Measurements from ENCODE around the gene NUP188.
A peak's percentile ranks its signal among the peaks of the same experiment; 100 is the strongest.
"Not testable (repeated sequence)": the region's sequence is repeated elsewhere in the genome, so short reads cannot be mapped to it uniquely, and the experiment has no call there.

The NUP188 gene

DNA sequence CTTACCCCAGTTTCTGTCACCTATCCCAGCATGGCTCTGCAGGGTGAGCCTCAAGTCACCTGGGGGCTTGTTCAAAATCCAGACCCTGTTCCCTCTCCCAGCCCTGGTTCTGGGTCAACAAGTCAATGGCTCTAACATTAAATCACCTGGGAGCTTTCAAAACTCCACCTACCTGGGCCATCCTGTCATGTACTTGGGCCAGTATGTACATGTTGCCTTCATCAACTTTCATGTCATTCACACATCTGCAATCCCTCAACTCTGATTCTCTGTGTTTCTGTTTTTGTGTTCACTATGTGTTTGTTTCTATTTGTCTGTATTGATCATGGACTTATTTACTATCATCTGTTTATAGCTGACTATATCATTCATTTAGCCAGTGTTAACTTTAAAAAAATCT is 82.7 kb downstream of the NUP188 start:
- DNase-seq = no peak

DNA sequence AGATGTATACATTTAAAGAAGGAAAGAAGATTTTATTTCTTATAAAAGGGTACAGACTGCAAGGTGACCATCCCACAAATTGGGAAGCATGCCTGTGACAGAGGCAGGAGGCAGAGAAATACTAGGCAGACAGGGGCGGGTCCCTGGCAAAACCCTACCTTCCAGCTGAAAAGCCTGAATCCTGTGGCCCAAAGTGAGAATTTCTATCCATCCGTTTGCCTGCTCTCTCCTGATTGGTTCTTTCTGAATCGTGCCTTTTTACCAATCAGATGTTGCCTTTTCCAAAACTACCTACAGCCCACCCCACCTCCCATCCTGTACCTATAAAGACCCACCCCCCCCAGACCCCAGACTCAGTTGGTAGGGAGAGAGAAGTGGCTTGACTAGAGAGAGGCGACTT is 84.0 kb downstream of the NUP188 start:
- no peak for DNase-seq

DNA sequence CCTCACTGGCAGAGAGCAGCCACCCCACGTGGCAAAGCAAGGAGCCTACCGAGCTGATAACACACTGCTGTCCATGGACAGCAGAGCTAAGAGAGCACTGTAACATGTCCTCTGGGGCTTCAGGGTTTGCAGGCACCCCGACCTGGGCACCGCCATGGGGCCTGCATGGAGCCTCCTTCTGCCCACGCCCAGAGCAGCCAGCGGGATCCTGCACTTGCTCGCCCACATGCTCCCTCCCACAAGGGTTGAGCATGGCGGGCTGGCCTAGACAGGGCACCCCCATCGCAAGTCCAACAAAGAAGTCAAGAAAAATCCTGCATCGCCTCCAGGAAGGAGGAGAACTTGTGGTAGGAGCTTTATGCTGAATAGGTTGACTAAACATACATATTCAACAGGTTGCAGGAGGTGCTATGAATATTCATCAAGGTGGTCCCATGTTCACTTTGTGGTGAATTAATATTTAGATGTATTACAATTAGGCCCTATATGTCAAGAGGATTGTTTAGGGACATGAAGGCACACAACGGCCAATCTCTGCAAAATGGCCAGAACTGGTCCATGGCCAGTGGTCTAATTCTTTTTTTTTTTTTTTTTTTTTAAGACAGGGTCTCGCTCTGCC is 85.2 kb downstream of the NUP188 start:
- no peak for DNase-seq

DNA sequence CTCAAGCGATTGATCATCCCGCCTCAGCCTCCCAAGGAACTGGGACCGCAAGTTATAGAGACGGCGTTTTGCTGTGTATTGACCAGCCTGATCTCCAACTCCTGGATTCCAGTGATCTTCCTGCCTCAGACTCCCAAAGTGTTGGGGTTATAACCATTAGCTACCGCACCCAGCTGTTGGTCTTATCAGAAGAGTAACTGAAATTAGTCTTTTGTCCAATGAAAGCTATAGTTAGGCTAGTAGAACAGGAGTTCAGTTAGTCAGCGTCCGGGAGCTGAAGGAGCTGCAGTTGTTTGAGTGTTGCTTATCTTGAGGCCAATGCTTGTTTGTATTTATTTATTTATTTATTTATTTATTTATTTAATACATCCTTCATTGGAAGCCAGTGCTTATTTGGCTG is 85.7 kb downstream of the NUP188 start:
- no peak for DNase-seq

DNA sequence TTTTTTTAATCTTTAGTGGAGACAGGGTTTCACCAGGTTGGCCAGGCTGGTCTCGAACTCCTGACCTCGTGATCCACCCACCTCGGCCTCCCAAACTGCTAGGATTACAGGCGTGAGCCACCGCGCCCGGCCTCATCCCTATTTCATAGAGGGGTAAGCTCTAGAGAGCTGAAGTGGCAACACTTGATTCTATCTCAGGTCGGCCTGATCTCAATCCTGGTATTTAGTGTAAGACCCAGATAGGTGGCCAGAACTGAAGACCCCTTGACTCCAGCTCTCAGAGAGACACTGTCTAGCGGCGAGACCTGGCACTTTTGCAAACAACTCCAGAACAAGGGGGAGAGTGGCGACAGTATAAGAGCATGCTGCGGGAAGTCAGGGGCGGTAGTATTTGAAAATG is 88.3 kb downstream of the NUP188 start:
- DNase-seq = not testable (repeated sequence)

DNA sequence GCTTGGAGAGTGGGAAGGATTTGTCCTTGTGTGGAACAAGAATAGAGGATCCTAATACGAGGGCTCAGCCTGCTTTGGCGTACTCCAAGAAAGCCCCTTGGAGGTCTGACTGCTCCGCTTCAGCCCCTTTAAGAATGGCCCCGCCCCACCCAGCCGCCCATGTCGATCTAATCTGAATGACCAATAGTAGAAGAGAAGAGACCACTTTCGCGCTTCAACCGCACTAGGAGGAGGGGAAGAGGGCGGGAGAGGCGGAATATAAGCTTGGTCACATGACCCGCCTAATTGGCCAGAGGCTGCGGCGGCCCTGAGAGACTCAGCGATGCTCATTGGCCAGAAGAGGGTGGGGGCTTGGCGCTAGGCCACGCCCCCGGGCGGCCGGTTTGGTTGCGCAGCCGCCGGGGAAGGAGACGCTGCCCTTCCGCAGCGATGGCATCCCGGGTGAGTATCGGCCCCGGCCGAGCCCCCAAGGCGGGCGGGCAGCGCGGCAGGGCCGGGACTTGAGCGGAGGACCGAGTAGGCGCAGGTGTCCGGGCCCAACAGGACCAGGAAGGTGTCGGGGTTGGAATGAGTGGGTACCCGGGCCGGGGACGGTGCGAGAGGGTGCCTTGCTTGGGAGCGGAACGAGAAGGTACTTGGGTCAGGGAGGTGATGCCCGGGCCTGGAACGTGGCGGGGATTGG is 88.9 kb downstream of the NUP188 start, which contains the start of gene MIGA2:
Gene MIGA2 (plus strand): TSS at position 386 of the 682 bp plus-strand sequence. CDS start 3,969 bp downstream, outside the sequence.
- DNase-seq = peak; percentile 98

DNA sequence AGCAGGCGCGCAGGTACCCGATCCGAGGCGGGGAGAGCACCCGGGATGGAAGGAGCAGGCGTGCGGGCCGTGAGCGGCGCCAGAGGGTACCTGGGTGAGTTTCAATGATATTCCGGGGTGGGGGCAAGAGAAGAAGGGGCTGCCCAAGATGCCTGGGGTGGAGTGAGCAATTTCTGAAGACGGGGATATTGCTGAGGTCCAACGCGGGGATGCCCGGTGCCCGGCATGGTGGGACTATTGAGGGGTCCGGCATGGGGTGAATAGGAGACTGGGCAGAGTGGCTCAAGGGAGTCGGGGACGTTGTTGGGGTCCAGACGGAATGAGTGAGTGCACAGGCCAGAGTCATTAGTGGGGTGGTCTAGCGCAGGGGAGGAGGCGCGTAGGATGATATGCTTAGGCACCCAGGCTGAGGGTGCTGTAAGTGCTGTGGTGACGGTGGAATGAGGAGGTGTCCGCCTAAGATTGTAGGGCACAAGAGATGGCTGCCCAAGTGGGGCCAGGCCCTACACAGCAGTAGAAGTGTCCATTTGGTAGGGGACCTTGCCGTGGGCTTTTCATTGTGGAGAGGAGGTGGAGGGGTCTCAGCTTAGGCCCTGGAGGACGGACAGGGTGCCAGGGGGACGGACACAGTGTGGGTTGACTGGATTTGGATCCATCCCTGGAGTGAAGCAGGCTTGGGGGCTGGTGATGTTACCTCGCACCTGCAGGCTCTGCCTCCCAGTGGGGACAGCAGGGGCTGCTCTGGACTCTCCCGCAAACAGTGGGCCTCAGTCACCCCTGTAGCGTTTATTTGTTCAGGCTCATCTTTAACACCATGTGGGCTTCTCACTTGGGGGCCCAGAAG is 89.6 kb downstream of the NUP188 start:
- DNase-seq = no peak

DNA sequence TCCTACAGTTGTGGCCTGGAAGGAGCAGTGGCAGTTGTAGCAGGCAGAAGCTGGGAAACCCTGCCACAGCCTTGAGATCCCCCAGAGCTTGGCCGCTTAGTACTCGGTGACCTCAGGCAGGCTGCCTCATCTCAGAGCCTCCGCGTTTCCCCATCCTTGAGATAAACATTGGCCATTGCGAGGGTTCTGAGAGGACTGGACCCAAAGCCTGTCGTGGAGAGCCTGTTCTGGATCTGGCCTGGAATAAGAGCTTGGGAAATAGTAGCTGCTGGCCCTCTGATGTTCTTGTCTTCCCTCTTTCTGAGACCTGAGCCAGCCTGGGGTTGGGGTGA is 90.2 kb downstream of the NUP188 start:
- DNase-seq = no peak

DNA sequence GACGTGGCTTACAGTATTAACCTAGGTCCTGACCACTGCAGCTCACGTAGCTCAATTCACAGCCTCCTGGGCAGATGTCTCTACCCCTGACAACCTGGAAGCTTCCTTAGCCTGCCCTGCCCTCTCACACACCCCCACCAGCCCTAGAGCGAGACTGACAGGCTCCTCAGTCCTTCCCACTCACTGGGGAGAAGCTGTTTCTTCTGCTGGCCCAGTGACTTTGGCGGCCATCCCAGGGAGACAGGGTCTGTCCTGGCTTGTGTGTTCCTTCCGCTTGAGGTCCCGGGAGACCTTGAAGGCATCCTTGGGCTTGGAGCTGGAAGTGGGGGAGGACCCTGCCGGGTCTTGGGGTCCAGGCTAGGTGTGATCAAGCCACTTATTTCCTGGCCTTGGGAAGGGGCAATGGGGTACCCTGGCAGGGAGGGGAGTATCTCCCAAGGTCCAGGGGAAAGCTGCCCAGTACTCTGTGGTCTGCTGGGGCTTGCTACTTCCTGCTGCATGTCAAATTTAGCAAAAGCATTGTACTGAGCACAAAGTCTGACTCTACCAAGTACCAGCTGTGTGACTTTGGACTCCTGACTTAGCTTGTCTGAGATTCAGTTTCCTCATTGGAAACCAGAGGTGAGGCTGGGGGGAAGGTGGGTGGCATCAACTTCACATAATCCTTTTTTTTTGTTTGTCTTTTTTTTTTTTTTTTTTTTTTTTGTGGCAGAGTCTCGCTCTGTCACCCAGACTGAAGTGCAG is 90.8 kb downstream of the NUP188 start:
- no peak for DNase-seq

DNA sequence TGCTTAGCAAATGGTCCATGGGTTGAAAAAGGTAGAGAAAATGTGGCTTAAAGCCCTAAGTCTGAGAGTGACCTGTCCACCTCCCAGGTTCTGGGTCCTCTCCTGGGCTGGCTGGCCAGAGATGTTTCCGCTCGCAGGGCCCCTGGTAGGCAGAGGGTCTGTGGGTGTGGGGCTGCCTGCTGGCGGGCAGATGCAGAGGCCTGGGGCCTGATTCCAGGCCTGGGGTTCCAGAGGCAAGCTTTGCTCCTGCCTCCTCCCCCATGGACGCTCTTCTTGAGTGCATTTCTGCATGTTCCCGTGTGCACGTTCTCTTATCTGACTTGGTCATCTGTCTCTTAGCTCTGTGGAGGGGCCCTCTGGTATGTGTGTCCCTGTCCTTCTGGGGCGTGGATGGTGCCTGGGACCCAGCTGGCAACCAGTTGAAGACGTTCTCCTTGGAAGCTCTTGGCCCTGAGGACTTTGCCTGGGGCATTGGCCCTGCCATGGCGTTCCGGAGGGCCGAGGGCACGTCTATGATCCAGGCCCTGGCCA is 92.7 kb downstream of the NUP188 start:
- no peak for DNase-seq

DNA sequence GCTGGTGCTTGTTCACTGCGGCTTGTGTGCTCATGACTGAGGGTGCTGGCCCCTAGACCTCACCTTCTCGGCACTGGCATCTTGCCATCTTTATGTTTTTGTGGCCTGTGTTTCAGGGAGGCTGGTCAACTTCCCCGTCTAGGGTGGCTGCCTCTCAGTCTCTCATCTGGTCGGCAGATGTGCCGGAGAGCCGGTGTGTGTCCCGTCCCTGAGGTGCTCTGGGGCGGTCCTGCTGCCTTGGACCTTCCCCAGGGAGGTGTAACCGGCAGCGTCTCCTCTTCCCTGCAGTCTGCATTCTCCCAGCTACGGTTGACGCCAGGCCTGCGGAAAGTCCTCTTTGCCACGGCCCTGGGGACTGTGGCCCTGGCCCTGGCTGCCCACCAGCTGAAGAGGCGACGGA is 94.5 kb downstream of the NUP188 start:
- DNase-seq = no peak

DNA sequence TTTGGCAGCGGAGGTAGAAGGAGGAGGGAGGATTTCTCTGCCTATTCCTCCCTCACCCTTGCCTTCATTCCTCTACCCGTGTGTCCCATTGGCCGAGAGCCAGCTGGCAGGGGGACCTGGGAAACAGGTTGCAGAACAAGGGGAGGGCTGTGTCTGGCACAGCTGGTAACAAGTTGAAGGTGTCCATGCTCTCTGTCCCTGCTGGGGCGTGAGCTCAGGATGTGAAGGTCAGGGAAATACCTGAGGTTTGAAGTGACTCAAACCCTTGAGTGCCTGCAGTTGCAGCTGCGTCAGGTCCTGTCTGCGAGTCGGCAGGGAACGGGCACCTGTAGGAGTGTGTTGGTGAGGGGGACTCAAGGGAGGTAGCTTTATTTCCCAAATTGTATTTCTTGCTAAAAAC is 105.1 kb downstream of the NUP188 start:
- peak; percentile 31 for DNase-seq

DNA sequence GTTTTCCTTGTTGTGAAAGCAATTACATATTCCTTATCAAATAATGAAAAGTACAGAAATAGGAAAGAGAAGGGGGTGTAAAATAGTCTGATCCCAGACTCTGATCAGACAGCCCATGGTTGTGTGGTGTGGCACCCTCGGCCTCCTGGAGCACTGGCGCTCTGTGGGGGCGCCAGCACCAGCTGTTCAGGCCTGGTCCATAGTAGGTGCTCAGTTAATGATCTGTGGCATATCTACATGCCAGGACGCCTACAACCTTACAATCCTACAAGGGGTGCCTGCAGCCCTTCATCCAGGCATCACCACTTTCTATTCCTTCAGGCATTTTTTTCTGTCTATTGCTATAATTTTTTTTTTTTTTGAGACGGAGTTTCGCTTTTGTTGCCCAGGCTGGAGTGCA is 105.5 kb downstream of the NUP188 start:
- no peak for DNase-seq

DNA sequence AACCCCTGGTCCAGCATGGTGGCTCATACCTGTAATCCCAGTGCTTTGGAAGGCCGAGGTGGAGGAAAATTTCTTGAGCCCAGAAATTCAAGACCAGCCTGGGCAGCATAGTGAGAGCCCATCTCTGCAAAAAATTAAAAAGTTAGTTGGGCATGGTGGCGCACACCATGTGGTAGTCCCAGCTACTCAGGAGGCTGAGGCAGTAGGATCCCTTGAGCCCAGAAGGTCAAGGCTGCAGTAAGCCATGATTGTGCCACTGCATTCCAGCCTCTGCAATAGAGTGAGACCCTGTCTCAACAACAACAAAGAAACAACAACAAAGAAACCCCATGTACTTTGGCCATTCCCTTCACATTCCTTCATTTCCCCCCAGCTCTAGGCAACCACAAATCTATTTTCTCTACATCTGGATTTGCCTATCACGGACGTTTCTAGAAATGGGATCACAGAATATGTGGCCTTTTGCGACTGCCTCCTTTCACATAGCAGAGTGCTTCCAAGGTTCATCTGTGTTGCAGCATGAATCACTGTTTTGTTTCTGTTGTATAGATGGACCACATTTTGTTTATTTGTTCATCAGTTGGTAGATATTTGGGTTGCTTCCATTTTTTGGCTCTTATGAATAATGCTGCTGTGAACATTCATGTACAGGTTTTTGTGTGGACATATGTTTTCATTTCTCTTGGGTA is 106.8 kb downstream of the NUP188 start:
- DNase-seq = no peak

Data from NCI-H226 (cell line).